NCI-H2227 treated with DMSO at 0.1 percent for 48 hours (cell line): Measurements from ENCODE around the gene LNP1.
A peak's percentile ranks its signal among the peaks of the same experiment; 100 is the strongest.
"Not testable (repeated sequence)": the region's sequence is repeated elsewhere in the genome, so short reads cannot be mapped to it uniquely, and the experiment has no call there.

Source experiments
- DNase-seq: peaks from one replicate; lab custom pipeline; 2025; lab: John Stamatoyannopoulos, UW

LNP1 gene

GRCh38 chr3:100478521-100478920 is 77.2 kb downstream of the LNP1 start:
- not testable (repeated sequence) for DNase-seq

GRCh38 chr3:100480081-100480480 is 78.7 kb downstream of the LNP1 start:
- no peak for DNase-seq

DNA sequence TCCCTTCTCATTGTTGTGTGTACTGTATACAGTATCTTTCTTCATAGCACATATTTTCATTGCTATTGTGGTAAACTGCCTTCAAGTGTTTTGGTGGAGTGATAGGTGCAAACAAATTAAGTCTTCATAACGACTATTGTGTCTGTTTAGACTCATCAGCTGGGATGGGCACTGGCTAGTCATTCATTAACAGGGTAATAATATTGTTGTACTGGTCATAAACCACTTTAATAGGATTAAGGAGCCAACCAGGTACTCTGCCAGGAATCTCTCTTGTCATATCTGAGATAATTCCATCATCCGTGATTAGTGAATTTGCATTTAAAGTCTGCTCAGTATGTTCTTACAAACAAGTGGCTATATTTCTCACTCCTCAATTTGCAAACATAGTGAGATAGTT is 80.8 kb downstream of the LNP1 start:
- no peak for DNase-seq

DNA sequence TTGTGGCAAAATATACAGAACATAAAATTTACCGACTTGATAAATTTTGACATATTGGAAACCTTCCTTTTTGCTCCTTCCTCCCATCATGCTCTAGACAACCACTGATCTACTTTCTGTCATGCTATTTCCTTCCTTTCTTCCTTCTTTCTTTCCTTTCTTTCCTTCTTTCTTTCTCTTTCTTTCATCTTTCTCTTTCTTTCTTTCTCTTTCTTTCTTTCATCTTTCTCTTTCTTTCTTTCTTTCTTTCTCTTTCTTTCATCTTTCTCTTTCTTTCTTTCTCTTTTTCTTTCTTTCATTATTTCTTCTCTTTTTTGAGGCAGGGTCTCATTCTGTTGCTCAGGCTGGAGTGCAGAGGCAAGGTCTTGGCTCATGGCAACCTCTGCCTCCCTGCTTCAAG is 82.2 kb downstream of the LNP1 start:
- DNase-seq: no peak

DNA sequence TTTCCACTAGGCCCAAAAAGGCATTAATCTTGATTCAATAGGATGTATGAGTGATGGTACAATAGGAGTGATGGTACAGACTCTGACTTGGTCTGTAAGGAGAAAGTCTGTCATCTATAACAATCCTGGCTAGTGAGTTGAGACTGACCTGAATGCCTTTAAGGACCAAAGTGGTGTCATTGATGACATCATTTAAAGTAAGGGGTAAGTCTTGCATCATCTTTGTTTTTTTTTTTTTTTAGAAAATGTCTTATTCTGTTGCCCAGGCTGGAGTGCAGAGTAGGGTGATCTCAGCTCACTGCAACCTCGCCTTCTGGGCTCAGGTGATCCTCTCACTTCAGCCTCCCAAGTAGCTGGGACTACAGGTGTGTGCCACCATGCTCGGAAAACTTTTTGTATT is 85.5 kb downstream of the LNP1 start:
- no peak for DNase-seq

DNA sequence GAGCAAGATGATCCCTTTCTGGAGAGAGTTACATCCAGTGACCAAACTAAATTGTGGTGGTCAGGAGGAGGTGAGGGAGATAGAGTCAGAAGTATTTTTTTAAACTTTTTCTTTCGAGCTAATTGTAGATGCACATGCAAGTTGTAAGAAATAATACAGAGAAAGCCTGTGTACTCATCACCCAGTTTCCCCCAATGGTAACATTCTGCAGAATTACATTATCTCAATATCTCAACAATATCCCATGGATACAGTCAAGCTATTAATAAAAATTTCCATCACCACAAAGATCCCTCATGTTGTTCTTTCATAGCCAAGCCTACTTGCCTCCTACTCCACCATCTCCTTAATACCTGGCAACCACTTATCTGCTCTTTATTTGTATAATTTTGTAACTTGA is 87.8 kb downstream of the LNP1 start:
- no peak for DNase-seq

- peak; percentile 89 for DNase-seq
These were observed 91.0 kb downstream of the LNP1 start, which contains the start of gene TMEM45A for GRCh38 chr3:100492059-100493006. TSS of gene TMEM45A (plus strand) at chr3:100492619. CDS start at chr3:100555212, 62,593 bp downstream.

- DNase-seq: no peak
These were observed 95.4 kb downstream of the LNP1 start for GRCh38 chr3:100496711-100497261.

GRCh38 chr3:100499651-100500050 is 98.3 kb downstream of the LNP1 start:
- no peak for DNase-seq

DNA sequence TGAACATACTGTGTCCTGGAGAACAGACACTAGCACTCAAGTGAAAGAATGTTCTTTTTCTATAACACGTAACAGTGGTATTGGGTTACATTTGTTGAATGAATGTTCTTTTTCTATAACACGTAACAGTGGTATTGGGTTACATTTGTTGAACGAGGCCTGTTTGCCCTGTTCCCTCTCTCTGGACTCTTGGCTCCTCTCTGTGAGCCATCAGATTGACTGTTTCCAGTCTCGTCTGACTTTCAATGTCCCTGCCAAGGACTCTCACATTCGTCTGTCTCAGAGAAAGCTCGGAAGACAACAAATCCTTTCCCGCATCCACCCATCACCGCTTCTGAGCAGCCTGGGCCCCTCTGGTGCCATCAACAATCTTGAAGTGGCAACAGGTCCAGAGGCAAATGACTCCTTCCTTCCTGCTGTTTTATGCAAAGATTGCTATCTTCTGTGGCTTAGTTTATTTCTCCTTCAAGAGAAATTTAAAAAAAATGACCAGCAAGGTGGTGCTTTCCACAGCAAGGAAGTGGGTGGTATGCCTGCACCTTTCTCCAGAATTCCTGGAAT is 99.1 kb downstream of the LNP1 start:
- DNase-seq: no peak

DNA sequence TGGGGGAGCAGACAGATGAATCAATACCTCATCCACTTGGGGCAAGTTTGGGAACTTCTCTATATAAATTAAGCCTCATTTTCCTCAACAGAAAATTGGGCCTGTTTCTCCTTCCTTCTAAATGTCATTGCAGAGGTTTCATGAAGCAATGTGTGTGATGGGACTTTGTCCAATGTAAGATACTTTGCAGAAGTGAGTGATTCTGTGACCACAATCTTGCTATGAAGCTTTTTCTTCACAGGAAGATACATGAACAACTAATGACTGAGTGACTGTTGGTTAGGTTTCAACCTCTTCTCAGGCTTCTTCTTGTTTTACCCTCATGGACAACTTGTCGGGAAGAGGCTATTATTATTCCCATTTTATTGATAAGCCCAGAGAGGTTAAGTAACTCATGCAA is 102.1 kb downstream of the LNP1 start:
- no peak for DNase-seq
